D341Med (cell line): ENCODE data around the gene BTRC.
A peak's percentile ranks its signal among the peaks of the same experiment; 100 is the strongest.
"Not testable (repeated sequence)": the region's sequence is repeated elsewhere in the genome, so short reads cannot be mapped to it uniquely, and the experiment has no call there.

Experiments used
- DNase-seq: peaks from one replicate; pipeline ENCODE4 v3.0.0; 2012; ENCODE audit warnings: low spot score

The BTRC gene

GRCh38 chr10:101388676-101389276 is 34.8 kb downstream of the BTRC start:
- no peak for DNase-seq

- DNase-seq, result not testable (repeated sequence)
Observed at GRCh38 chr10:101389532-101389931, 35.6 kb downstream of the BTRC start.

- no peak for DNase-seq
Observed at GRCh38 chr10:101389986-101390531, 36.1 kb downstream of the BTRC start.

GRCh38 chr10:101393378-101393777 is 39.4 kb downstream of the BTRC start:
- no peak for DNase-seq

GRCh38 chr10:101394524-101395133 is 40.7 kb downstream of the BTRC start:
- DNase-seq, result no peak

- DNase-seq, result no peak
Observed at GRCh38 chr10:101397140-101397539, 43.2 kb downstream of the BTRC start.

- DNase-seq, result no peak
Observed at GRCh38 chr10:101400585-101400984, 46.6 kb downstream of the BTRC start.

- no peak for DNase-seq
Observed at GRCh38 chr10:101402711-101403110, 48.7 kb downstream of the BTRC start.

- no peak for DNase-seq
Observed at GRCh38 chr10:101403161-101403560, 49.2 kb downstream of the BTRC start.

GRCh38 chr10:101405001-101405400 is 51.0 kb downstream of the BTRC start:
- DNase-seq, result peak; percentile 45

GRCh38 chr10:101411598-101411997 is 57.6 kb downstream of the BTRC start:
- no peak for DNase-seq

GRCh38 chr10:101414034-101414433 is 60.1 kb downstream of the BTRC start:
- DNase-seq, result no peak

GRCh38 chr10:101415884-101416283 is 61.9 kb downstream of the BTRC start:
- DNase-seq, result no peak

GRCh38 chr10:101421967-101422366 is 68.0 kb downstream of the BTRC start:
- DNase-seq, result not testable (repeated sequence)

GRCh38 chr10:101425535-101425934 is 71.6 kb downstream of the BTRC start:
- no peak for DNase-seq

GRCh38 chr10:101428036-101428435 is 74.1 kb downstream of the BTRC start:
- DNase-seq, result no peak

GRCh38 chr10:101429423-101429822 is 75.5 kb downstream of the BTRC start:
- DNase-seq, result no peak

- no peak for DNase-seq
Observed at GRCh38 chr10:101436302-101436701, 82.3 kb downstream of the BTRC start.

GRCh38 chr10:101438881-101439391 is 85.0 kb downstream of the BTRC start:
- DNase-seq, result no peak

- peak; percentile 58 for DNase-seq
Observed at GRCh38 chr10:101441541-101442455, 87.8 kb downstream of the BTRC start.

GRCh38 chr10:101442456-101442800 is 88.5 kb downstream of the BTRC start:
- DNase-seq, result no peak

- no peak for DNase-seq
Observed at GRCh38 chr10:101444058-101444898, 90.3 kb downstream of the BTRC start.
